Measurements from ENCODE around the gene C20orf202.

DNA sequence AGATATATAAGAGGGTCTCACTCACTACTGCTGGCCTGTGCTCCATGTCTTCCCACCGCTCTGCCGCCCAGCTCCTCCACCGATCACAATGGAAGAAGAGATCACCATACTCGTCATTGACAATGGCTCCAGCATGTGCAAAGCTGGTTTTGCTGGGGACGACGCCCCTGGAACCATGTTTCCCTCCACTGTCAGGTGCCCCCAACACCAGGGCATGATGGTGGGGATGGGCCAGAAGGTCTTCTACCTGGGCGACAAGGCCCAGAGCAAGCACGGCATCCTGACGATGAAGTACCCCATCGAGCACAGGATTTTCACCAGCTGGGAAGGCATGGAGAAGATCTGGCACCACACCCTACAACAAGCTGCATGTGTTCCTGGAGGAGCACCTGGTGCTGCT, 42.8 kb upstream of the C20orf202 start:
- TF ChIP-seq, protein P1, sequence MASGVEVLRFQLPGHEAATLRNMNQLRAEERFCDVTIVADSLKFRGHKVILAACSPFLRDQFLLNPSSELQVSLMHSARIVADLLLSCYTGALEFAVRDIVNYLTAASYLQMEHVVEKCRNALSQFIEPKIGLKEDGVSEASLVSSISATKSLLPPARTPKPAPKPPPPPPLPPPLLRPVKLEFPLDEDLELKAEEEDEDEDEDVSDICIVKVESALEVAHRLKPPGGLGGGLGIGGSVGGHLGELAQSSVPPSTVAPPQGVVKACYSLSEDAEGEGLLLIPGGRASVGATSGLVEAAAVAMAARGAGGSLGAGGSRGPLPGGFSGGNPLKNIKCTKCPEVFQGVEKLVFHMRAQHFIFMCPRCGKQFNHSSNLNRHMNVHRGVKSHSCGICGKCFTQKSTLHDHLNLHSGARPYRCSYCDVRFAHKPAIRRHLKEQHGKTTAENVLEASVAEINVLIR (CRISPR knock-in tag; IDR thresholded peaks at IDR 0.05) = no peak
- TF ChIP-seq SMAD3 (CRISPR knock-in tag; conservative IDR thresholded peaks at IDR 0.05) (no peak), TEAD2 (tag; IDR thresholded peaks at IDR 0.05) (no peak), ZSCAN29 (IDR thresholded peaks at IDR 0.05) (no peak), SRSF9 (IDR thresholded peaks at IDR 0.05; ENCODE audit: borderline replicate concordance, low read depth, low read length) (no peak)
- TF ChIP-seq, protein P2, sequence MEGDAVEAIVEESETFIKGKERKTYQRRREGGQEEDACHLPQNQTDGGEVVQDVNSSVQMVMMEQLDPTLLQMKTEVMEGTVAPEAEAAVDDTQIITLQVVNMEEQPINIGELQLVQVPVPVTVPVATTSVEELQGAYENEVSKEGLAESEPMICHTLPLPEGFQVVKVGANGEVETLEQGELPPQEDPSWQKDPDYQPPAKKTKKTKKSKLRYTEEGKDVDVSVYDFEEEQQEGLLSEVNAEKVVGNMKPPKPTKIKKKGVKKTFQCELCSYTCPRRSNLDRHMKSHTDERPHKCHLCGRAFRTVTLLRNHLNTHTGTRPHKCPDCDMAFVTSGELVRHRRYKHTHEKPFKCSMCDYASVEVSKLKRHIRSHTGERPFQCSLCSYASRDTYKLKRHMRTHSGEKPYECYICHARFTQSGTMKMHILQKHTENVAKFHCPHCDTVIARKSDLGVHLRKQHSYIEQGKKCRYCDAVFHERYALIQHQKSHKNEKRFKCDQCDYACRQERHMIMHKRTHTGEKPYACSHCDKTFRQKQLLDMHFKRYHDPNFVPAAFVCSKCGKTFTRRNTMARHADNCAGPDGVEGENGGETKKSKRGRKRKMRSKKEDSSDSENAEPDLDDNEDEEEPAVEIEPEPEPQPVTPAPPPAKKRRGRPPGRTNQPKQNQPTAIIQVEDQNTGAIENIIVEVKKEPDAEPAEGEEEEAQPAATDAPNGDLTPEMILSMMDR (IDR thresholded peaks at IDR 0.05 in 2 of 3, conservative IDR thresholded peaks at IDR 0.05 in 1 of 3; ENCODE audit: insufficient read depth in 2 of 3, low read depth in 1 of 3, low read length in 3 of 3) = no peak
